GM10266 (cell line): ENCODE data around the gene PLA2G15.

ENCODE experiments used
- DNase-seq: peaks from one replicate; pipeline ENCODE4 v3.0.0; 2012; ENCODE audit errors: extremely low spot score
- TF ChIP-seq, protein P1 (sequence below): IDR thresholded peaks from 2 replicates; pipeline ENCODE4 v1.5.1; 2012; ENCODE audit warnings: mild to moderate bottlenecking, low read depth; ENCODE audit not compliant: control insufficient read depth, insufficient read depth; ENCODE audit errors: missing control alignments

Gene PLA2G15, protein sequence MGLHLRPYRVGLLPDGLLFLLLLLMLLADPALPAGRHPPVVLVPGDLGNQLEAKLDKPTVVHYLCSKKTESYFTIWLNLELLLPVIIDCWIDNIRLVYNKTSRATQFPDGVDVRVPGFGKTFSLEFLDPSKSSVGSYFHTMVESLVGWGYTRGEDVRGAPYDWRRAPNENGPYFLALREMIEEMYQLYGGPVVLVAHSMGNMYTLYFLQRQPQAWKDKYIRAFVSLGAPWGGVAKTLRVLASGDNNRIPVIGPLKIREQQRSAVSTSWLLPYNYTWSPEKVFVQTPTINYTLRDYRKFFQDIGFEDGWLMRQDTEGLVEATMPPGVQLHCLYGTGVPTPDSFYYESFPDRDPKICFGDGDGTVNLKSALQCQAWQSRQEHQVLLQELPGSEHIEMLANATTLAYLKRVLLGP

DNA sequence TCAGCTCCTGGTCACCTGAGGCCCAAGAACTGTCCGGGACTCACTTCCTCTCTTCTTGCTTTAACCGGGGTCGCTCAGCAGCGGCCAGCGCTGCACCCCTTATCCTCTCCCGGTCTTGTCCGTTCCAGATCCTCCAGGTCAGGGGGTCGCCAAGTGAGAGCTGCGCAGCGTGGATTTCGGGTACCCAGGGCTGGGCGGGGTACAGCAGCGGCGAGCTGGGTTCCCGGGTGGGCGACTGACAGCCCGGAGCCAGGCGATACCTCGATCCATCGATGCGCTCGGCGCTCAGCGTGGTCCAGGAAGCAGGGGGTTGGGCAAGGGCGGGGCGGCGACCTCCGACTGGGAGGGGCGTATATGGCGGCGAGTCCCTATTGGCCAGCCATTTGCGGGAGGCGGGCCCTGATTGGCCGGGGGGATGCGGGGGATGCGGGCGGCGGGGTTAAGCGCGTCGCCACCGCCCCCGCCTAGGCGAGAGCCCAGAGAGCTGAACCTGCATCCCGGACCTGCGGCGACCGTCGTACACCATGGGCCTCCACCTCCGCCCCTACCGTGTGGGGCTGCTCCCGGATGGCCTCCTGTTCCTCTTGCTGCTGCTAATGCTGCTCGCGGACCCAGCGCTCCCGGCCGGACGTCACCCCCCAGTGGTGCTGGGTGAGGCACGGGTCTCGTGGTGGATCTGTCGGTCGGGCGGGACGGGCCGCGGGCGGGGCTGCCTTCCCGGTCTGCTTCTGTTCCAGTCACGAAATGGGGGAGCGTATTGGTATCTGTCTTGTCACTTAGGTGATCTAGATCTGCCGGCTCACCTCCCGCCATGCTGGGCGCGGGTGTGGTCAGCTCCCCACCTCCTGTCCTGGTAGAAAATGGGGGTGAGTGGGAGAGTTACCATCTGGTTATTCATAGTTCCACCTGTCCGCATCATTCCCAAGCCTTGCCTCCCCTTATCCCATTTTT is at the start of gene PLA2G15:
Gene PLA2G15, plus strand, starts transcription at position 471 of the 951 bp plus-strand sequence. Its CDS starts 54 bp downstream, at position 525.
- TF ChIP-seq, protein P1, sequence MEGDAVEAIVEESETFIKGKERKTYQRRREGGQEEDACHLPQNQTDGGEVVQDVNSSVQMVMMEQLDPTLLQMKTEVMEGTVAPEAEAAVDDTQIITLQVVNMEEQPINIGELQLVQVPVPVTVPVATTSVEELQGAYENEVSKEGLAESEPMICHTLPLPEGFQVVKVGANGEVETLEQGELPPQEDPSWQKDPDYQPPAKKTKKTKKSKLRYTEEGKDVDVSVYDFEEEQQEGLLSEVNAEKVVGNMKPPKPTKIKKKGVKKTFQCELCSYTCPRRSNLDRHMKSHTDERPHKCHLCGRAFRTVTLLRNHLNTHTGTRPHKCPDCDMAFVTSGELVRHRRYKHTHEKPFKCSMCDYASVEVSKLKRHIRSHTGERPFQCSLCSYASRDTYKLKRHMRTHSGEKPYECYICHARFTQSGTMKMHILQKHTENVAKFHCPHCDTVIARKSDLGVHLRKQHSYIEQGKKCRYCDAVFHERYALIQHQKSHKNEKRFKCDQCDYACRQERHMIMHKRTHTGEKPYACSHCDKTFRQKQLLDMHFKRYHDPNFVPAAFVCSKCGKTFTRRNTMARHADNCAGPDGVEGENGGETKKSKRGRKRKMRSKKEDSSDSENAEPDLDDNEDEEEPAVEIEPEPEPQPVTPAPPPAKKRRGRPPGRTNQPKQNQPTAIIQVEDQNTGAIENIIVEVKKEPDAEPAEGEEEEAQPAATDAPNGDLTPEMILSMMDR = no peak

DNA sequence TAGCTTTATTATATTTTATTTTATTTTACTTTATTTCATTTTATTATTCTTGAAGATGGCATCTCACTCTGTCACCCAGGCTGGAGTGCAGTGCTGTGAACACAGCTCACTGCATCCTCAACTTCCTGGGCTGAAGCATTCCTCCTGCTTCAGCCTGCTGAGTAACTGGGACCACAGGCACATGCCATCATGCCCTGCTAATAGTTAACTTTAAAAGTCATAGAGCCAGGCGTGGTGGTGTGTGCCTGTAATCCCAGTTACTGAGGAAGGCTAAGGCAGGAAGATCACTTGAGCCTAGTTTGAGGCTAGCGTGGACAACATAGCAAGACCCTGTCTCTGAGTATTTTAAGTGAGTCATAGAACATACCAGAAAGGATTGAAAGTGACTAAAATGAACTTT is 47.9 kb upstream of the PLA2G15 start:
- no peak for DNase-seq
- TF ChIP-seq, protein P1 = no peak

More for the DNA sequence above, at the start of gene PLA2G15:
- DNase-seq = peak; percentile 97

DNA sequence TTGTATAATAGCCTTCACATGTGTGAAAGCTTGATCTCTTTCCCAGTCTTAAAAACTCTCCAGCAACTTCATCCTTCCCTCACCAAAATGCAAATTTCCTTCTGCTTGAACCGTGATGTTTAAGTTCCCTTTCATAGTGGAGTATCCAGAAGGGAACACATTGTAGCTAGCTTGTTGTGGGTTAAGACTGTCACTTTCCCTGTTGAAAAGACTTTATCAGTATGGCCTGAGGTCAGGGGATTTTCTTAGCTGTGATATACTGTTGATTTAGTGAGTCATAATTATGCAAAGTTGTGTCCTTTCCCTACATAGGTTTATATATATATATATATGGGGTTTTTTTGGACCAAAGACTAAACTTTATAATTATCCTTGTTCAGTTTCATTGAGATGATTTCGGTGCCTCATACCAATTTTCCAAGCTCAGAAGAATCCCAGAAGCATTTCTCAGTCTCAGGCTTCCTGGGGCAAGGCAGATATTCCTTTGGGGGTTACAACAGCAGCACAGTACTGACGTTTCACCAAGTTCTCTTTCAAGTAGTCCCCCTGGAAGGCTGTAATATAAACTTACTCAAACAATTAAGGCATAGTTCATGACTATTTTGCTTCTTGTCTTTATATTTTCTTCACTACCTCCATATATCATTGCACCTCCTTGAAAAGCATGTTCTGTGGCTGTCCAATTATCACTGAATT is 44.9 kb upstream of the PLA2G15 start:
- no peak for DNase-seq
- TF ChIP-seq, protein P1 = no peak

DNA sequence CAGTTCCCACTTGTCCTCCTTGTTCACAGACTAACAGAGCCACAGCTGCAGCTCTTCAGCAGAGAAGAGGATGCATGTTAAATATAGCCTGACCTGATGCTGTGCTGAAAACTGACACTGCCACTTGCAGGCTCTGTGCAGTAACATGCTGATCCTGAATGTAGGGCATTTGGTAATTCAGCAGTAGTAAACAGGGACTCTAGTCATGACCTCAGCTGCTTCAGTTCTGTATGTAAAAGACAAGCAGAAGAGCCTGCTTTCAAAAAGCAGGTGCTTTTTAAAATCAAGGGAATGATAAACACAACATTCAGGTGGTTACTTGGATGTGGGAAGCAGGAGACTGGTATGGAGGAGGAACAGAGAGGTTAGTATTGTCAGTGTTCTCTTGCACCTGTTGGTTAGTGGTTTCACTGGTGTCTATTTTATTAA is 43.1 kb upstream of the PLA2G15 start:
- DNase-seq = no peak
- TF ChIP-seq, protein P1 = peak; percentile 4

DNA sequence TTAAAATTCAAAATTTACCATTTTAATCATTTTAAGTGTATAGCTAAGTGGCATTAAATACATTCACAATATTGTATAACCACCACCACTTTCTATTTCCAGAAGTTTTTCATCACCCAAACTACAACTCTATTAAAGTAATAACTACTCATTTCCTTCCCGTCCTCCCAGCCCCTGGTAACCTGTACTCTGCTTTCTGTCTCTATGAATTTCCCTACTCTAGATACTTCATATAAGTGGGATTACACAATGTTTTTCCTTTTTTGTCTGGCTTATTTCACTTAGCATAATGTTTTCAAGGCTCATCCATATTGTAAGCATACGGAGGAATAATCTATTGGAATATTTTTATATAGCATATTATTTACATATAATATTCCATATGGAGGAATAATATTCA is 38.9 kb upstream of the PLA2G15 start:
- DNase-seq = no peak
- TF ChIP-seq, protein P1 = no peak

DNA sequence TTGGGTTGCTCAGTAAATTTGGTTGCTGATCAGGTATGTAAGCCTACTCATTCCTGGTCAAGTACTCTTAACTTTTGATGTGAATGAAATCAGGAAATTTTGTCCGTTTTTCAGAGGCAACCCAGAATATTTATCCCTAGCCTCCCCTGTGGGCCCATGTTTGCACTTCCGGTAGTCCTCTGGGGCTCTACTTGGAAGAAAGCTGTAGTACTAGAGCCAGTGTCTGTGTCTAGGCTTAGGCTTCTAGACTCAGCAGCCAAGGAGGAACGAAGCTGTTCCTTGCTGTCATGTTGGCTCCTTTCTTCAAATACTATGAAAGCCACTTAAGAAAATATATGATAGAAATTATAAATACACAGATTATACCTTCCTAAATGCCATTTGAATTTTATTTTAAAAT is 30.4 kb upstream of the PLA2G15 start:
- TF ChIP-seq, protein P1 = no peak
- DNase-seq = no peak
